Airway epithelial cell (primary cell): ENCODE data around the gene PHF1. TPM values are rescaled to one million over a fixed set of nuclear protein-coding genes. Genes with fewer than 3 reads are reported as not detected.

Source experiments
- total RNA-seq: library from RNA; depleted of rRNA; stranded (reverse); fragments of >200 nt; gene quantifications from 2 replicates; pipeline ENCODE4 v1.2.3, GENCODE V29; 2015

PHF1 gene
- total RNA-seq = 12.5 and 17.6 TPM in 2 replicates

DNA sequence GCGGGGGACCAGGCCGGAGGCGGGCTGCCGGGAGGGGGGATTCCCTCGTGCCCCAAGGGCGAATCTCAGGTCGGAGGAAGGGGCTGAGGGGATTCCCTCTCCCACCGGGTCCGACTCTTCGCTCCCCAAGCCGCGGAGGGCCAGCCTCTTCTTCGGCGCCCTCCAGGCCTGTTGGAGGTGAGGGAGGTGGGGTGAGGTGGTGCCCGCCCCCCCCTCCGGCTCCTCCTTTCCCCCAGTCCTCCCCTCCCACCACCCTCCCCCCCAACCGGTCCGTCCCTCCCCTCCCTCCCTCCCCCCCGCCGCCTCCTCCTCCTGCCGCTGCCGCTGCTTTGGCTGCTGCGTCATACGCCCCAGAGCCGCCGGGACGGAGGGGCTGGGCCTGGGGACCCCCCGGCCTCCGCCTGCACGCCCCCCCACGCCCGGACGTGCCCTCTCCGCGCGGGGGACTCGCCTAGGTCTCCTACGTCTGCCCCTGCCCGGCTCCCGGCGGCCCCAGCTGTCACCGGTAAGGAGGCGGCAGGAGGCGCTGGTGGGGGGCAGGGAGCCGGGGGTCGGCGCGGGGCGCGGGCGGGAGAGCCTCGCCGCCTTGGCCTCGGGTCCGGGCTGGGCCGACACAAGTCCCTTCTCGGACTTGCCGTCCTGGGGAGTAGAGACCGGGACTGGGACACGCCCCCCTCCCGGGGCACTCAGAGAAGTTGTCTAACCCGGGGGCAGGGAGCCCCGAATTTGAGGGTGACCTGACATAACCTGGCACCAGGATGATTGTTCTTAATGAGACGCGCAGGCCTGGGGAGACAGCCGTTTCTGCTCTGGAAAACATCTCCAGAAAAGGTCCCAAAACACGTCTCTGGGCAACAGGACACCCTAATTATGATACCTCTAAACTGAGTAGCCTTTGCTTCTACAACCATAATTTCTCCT, at the start of gene PHF1:
TSS of gene PHF1 (plus strand) at position 304 of the 921 bp plus-strand sequence. CDS start 1,250 bp downstream, outside the sequence.

DNA sequence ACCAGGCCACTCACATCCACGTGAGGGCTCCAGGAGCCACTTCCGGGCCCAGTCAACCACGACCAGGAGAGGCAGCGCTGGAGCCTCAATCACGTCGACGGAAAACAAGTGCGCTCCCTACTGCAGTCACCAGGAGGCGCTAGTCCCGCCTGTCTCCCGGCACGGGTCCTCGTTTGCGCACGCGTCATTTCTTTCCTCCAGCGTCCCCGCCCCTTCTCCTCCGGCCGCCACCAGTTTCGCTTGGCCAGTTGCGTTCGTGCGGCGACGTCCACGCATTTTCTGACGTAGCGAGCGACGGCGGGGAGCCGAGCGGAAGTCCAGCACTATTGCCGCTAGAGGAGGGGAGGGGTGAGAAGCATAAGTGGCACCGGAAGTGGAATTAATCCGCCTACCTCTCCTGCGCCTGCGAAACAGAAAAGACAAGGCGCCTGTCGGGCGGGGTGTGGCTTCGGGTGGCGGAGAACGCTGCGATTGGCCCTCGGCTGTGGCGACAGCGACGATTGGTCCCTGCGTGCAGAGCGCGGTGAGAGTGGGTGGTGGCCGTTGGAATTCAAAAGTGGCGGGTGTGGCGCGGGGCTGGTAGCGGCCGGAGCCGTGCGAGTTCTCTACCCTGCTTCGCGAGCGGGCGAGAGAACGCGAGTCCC, 19.4 kb upstream of the PHF1 start, which contains the start of gene KIFC1:
TSS of gene KIFC1 (plus strand) at position 546 of the 644 bp plus-strand sequence. CDS start 163 bp downstream, outside the sequence.

DNA sequence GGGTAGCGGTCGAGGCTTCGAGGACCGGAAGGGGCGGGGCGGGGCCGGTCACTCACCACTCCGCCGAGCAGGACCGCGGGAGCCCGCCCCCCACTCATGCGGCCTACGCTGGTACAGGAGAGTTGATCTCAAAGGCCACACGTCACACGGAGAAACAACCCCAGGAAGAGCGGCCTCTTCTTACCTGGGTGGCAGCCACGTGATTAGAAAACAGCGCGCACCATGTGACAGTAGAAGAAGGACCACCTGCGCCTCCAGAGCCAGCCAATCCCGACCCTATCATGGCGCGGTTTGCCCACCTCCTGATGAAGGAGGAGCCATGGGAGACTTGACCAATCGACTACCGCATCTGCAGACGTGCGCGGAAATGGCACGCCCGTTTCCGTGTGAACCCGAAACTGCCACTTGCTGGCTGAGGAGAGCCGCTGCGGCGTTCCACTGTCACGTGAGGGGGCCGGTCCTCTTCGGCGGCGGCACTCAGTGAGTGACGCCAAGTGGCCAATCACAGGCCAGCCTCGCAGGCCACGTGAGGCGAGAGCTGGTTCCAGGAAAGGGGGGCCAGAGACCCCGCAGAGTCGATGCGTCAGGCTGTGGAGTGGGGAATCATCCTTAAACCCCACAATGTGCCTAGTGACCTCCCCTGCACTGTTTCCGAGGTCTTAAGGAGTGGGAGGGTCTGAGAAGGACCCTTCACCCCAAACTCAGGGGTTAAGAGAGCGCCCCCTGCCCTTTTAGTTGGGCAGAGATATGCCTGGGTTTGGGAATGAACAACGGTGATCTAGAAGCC, 7.3 kb downstream of the PHF1 start, which contains the start of gene CUTA:
TSS of gene CUTA (minus strand) at position 205 of the 787 bp plus-strand sequence. CDS start at position 98, 107 bp downstream.

DNA sequence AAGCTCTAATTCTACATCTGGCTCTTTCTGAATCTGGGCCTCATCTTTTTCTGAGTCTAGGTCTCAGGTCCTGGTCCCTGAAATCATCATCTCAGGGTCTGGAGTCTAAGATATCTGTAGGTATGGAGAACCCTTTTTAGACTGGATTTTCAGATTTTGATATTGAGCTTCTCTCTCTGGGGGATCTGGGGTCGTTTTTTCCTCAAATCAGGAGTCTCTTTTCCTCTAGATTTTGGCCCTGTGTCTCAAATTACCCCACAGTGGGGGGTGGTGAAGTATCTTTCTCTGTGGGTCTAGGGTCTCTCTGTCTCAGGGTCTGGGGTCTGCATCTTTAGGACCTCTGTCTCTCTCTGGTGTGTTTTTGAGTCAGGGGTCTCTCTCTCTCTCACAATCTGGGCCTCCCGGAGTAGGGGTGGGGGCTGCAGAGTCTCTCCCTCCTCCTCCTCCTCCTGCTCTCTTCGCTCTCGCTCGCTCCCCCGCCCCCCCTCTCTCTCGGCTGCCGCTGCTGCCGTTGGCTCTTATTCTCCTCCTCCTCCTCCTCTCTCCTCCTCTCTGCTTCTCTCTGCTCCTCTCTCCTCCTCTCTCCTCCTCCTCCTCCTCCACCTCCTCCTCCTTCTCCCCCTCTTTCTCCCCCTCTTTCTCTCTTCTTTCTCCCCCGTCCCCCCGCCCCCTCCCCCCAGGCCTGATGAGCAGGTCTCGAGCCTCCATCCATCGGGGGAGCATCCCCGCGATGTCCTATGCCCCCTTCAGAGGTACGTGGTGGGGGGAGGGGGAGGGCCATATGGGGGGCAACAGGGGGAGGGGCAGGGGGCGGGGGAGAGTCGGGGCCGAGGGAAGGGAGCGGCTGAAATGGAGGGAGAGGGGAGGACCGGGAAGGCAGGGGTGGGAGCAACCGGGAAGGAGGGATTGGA, 9.0 kb downstream of the PHF1 start, which contains the start of gene SYNGAP1:
TSS of gene SYNGAP1 (plus strand) at position 486 of the 911 bp plus-strand sequence. CDS start at position 686, 200 bp downstream.

DNA sequence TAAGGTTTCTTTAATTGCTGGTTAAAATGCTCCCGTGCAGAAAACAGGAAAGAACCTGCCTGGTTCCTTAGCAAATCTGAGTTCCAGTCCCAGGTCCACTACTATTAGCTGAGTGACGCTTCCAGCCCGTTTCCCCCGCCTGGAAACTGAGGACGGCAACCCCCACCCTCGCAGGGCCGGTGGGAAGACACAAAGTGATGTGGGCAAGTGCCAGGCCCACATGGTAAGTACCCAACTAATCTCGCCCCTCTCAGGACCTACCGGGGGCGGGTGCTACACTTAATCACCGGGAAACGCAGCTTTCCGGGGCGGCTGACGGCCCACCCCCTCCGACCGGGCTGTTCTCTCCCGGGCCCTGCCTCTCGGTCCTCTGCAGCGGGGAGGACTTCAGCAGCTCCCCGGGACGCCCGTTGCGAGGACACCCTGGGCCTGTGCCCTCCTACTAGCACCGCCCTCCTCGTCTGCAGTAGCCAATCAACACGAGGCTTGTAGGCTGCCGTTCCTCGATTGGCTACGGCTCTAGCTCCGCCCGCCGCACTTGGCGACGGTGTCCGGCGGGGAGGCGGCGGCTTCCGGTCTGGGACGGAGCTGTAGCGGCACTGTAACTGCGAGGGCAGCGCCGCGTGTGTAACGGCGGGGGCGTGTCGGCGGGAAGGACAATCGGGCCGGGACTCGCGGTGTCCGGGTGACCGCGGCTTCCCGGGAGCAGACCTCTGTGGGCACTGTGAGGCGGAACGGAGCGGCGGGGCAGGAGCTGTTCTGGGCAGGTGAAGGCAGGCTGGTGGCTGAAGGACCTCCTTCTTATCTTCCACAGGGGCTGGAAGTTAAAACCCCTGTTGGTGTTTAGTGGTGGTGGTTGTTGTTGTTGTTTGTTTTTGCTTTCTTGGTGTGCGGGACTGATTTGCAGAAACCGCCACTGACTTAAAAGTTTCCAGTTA, 43.5 kb downstream of the PHF1 start, which contains the start of gene ZBTB9:
TSS of gene ZBTB9 (plus strand) at position 568 of the 938 bp plus-strand sequence. CDS start 525 bp downstream, outside the sequence.

Other genes with a start within 250 kb of the PHF1 start
- gene COL11A2, start 218.5 kb upstream of the PHF1 start, total RNA-seq = 0.07 TPM in 1 of 2 replicates, not detected in the other
- gene RXRB, start 210.3 kb upstream of the PHF1 start, total RNA-seq = 14.9 and 17.1 TPM in 2 replicates
- 84.8 and 88.7 TPM in 2 replicates for gene SLC39A7, start 210.1 kb upstream of the PHF1 start, total RNA-seq
- gene HSD17B8, start 206.4 kb upstream of the PHF1 start, total RNA-seq = 28.8 and 35.9 TPM in 2 replicates
- 14.3 and 16.4 TPM in 2 replicates for gene RING1, start 202.5 kb upstream of the PHF1 start, total RNA-seq
- 20.4 and 33.0 TPM in 2 replicates for gene VPS52, start 139.1 kb upstream of the PHF1 start, total RNA-seq
- 3,725 and 4,247 TPM in 2 replicates for gene RPS18, start 138.9 kb upstream of the PHF1 start, total RNA-seq
- 8.2 and 8.7 TPM in 2 replicates for gene B3GALT4, start 133.9 kb upstream of the PHF1 start, total RNA-seq
- 58.8 and 63.2 TPM in 2 replicates for gene WDR46, start 121.8 kb upstream of the PHF1 start, total RNA-seq
- gene PFDN6, start 121.4 kb upstream of the PHF1 start, total RNA-seq = 65.0 and 99.5 TPM in 2 replicates
- gene RGL2, start 112.1 kb upstream of the PHF1 start, total RNA-seq = 50.0 and 58.6 TPM in 2 replicates
- 73.3 and 78.8 TPM in 2 replicates for gene TAPBP, start 96.9 kb upstream of the PHF1 start, total RNA-seq
- 11.3 and 15.0 TPM in 2 replicates for gene ZBTB22, start 93.3 kb upstream of the PHF1 start, total RNA-seq
- 38.4 and 41.6 TPM in 2 replicates for gene DAXX, start 88.1 kb upstream of the PHF1 start, total RNA-seq
- 31.2 and 38.2 TPM in 2 replicates for gene KIFC1, start 19.2 kb upstream of the PHF1 start, total RNA-seq
- gene CUTA, start 7.1 kb downstream of the PHF1 start, total RNA-seq = 155 and 228 TPM in 2 replicates
- 2.1 and 3.5 TPM in 2 replicates for gene SYNGAP1, start 9.1 kb downstream of the PHF1 start, total RNA-seq
- 3.3 and 5.3 TPM in 2 replicates for gene ZBTB9, start 43.6 kb downstream of the PHF1 start, total RNA-seq
- gene BAK1, start 169.3 kb downstream of the PHF1 start, total RNA-seq = 25.6 and 29.9 TPM in 2 replicates
- gene ITPR3, start 210.3 kb downstream of the PHF1 start, total RNA-seq = 49.4 and 67.6 TPM in 2 replicates